ENCODE measurements around the gene RNF167. TPM values are rescaled to one million over a fixed set of nuclear protein-coding genes. Genes with fewer than 3 reads are reported as not detected.

The RNF167 gene
- total and polyA plus RNA-seq, 2 of the 8 experiments (the other 6 are each of a cell fraction or from before 2014, with no cell fraction given) = 140 to 281 TPM

DNA sequence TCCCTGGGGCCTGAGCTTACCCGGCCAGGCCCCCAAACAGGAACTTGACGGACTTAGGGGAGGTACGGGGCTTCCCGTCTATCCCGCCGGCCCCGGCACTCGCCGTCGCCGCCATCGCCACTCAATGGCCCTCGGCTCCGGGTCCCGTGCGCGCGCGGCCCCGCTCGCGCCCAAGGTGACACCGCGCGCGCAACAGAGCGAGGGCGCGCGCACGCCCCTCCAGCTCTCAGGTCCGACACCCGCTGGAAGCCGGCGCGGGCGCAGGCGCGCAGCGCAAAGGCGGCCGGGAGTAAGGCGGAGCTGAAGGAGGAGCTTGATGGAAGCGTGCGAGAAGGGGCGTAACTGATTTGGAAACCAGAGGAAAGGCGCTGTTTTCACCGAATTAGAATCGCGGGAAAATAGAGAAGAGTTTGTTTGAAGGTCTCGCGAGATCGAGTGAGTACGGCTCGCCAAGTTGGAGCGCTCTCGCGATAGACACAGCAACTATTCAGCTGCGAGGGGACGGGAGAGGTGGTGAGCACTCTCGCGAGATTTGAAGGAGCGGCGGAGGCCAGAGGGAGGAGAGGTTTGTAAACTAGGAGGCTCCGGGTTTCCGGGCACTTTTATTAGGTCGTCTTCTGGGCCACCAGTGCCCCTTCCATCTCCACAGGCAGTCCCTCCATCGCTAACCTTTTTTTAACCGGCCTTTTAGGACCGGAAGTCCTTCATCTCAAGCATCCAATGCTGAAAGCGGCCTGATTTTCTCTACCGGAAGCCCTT lies at the start of gene RNF167, which contains the start of gene SLC25A11 (continued):
- TF ChIP-seq, protein P1, sequence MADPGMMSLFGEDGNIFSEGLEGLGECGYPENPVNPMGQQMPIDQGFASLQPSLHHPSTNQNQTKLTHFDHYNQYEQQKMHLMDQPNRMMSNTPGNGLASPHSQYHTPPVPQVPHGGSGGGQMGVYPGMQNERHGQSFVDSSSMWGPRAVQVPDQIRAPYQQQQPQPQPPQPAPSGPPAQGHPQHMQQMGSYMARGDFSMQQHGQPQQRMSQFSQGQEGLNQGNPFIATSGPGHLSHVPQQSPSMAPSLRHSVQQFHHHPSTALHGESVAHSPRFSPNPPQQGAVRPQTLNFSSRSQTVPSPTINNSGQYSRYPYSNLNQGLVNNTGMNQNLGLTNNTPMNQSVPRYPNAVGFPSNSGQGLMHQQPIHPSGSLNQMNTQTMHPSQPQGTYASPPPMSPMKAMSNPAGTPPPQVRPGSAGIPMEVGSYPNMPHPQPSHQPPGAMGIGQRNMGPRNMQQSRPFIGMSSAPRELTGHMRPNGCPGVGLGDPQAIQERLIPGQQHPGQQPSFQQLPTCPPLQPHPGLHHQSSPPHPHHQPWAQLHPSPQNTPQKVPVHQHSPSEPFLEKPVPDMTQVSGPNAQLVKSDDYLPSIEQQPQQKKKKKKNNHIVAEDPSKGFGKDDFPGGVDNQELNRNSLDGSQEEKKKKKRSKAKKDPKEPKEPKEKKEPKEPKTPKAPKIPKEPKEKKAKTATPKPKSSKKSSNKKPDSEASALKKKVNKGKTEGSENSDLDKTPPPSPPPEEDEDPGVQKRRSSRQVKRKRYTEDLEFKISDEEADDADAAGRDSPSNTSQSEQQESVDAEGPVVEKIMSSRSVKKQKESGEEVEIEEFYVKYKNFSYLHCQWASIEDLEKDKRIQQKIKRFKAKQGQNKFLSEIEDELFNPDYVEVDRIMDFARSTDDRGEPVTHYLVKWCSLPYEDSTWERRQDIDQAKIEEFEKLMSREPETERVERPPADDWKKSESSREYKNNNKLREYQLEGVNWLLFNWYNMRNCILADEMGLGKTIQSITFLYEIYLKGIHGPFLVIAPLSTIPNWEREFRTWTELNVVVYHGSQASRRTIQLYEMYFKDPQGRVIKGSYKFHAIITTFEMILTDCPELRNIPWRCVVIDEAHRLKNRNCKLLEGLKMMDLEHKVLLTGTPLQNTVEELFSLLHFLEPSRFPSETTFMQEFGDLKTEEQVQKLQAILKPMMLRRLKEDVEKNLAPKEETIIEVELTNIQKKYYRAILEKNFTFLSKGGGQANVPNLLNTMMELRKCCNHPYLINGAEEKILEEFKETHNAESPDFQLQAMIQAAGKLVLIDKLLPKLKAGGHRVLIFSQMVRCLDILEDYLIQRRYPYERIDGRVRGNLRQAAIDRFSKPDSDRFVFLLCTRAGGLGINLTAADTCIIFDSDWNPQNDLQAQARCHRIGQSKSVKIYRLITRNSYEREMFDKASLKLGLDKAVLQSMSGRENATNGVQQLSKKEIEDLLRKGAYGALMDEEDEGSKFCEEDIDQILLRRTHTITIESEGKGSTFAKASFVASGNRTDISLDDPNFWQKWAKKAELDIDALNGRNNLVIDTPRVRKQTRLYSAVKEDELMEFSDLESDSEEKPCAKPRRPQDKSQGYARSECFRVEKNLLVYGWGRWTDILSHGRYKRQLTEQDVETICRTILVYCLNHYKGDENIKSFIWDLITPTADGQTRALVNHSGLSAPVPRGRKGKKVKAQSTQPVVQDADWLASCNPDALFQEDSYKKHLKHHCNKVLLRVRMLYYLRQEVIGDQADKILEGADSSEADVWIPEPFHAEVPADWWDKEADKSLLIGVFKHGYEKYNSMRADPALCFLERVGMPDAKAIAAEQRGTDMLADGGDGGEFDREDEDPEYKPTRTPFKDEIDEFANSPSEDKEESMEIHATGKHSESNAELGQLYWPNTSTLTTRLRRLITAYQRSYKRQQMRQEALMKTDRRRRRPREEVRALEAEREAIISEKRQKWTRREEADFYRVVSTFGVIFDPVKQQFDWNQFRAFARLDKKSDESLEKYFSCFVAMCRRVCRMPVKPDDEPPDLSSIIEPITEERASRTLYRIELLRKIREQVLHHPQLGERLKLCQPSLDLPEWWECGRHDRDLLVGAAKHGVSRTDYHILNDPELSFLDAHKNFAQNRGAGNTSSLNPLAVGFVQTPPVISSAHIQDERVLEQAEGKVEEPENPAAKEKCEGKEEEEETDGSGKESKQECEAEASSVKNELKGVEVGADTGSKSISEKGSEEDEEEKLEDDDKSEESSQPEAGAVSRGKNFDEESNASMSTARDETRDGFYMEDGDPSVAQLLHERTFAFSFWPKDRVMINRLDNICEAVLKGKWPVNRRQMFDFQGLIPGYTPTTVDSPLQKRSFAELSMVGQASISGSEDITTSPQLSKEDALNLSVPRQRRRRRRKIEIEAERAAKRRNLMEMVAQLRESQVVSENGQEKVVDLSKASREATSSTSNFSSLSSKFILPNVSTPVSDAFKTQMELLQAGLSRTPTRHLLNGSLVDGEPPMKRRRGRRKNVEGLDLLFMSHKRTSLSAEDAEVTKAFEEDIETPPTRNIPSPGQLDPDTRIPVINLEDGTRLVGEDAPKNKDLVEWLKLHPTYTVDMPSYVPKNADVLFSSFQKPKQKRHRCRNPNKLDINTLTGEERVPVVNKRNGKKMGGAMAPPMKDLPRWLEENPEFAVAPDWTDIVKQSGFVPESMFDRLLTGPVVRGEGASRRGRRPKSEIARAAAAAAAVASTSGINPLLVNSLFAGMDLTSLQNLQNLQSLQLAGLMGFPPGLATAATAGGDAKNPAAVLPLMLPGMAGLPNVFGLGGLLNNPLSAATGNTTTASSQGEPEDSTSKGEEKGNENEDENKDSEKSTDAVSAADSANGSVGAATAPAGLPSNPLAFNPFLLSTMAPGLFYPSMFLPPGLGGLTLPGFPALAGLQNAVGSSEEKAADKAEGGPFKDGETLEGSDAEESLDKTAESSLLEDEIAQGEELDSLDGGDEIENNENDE (IDR thresholded peaks at IDR 0.05; ENCODE audit: insufficient replicate concordance, low read length) = no peak
- peak; percentile 100 for TF ChIP-seq KDM4A (IDR thresholded peaks at IDR 0.05; ENCODE audit: low read depth, low read length, severe bottlenecking)
- no peak for TF ChIP-seq POU5F1 (IDR thresholded peaks at IDR 0.05; ENCODE audit: low read depth, low read length)
- peak; percentile 79 to 90; a peak in 2 of 4 replicates for TF ChIP-seq SIN3A (conservative IDR thresholded peaks at IDR 0.05 in 1 of 2, IDR thresholded peaks at IDR 0.05 in 1 of 2; ENCODE audit: low read depth in 1 of 2, low read length in 2 of 2)
- no peak for TF ChIP-seq CBX5 (IDR thresholded peaks at IDR 0.05; ENCODE audit: low read depth, low read length)
- TF ChIP-seq SIRT6 (IDR thresholded peaks at IDR 0.05; ENCODE audit: low read length) = no peak
- TF ChIP-seq NRF1 (IDR thresholded peaks at IDR 0.05; ENCODE audit: low read depth, low read length) = peak; percentile 70
- TF ChIP-seq JUND (IDR thresholded peaks at IDR 0.05; ENCODE audit: low read length) = no peak
- TF ChIP-seq JUN (IDR thresholded peaks at IDR 0.05; ENCODE audit: low read depth, low read length) = no peak
- no peak for TF ChIP-seq FOSL1 (IDR thresholded peaks at IDR 0.05; ENCODE audit: insufficient read depth, low read depth, low read length)
- TF ChIP-seq CEBPB (IDR thresholded peaks at IDR 0.05; ENCODE audit: low read depth, low read length) = no peak
